ENCODE measurements around the gene ENDOD1. TPM values are rescaled to one million over a fixed set of nuclear protein-coding genes. Genes with fewer than 3 reads are reported as not detected.

Gene ENDOD1
- total and polyA plus RNA-seq, 4 donors = 2.2 to 35.6 (median 5.9) TPM

GRCh38 chr11:95085117-95085816 is 4.4 kb upstream of the ENDOD1 start:
- H3K4me1 ChIP-seq (ENCODE audit: control insufficient read depth in 4 of 4, insufficient read depth in 4 of 4, low read length in 3 of 4) = peaks cover 2 to 13% (median 4%) of the 10 kb centered on the region in 4 donors
- no peak overlapping the region for H3K9ac ChIP-seq (ENCODE audit: low read depth in 1 of 2, low read length in 2 of 2)
- H3K36me3 ChIP-seq (ENCODE audit: control insufficient read depth in 4 of 4, insufficient read depth in 3 of 4, low read depth in 1 of 4, low read length in 3 of 4) = no peaks in the 10 kb centered on the region
- no peak for DNase-seq (ENCODE audit: low spot score)
- no peak overlapping the region for H3K27ac ChIP-seq (ENCODE audit: low read depth in 1 of 2, low read length in 2 of 2)
- H3K9me3 ChIP-seq (ENCODE audit: control insufficient read depth in 4 of 4, low read length in 3 of 4) = no peaks in the 10 kb centered on the region
- H3K4me3 ChIP-seq (ENCODE audit: low read depth in 1 of 3, low read length in 3 of 3) = no peak overlapping the region
- 88% methylated on average over 3 of the region's 3 CpGs for WGBS
- no peak for TF ChIP-seq EGR1 (IDR thresholded peaks at IDR 0.05; ENCODE audit: low read depth in 2 of 2)
- no peaks in the 10 kb centered on the region for H3K27me3 ChIP-seq (ENCODE audit: control insufficient read depth in 4 of 4, insufficient read depth in 4 of 4, low read length in 3 of 4)

GRCh38 chr11:95086151-95086550 is 3.5 kb upstream of the ENDOD1 start:
- Histone ChIP-seq H3K27ac (ENCODE audit: low read depth in 1 of 2, low read length in 2 of 2) (no peak overlapping the region), H3K4me1 (ENCODE audit: control insufficient read depth in 4 of 4, insufficient read depth in 4 of 4, low read length in 3 of 4) (peaks cover 2 to 18% (median 7%) of the 10 kb centered on the region in 4 donors), H3K36me3 (ENCODE audit: control insufficient read depth in 4 of 4, insufficient read depth in 3 of 4, low read depth in 1 of 4, low read length in 3 of 4) (no peaks in the 10 kb centered on the region), H3K27me3 (ENCODE audit: control insufficient read depth in 4 of 4, insufficient read depth in 4 of 4, low read length in 3 of 4) (no peaks in the 10 kb centered on the region), H3K4me3 (ENCODE audit: low read depth in 1 of 3, low read length in 3 of 3) (no peak overlapping the region), H3K9ac (ENCODE audit: low read depth in 1 of 2, low read length in 2 of 2) (no peak overlapping the region), H3K9me3 (ENCODE audit: control insufficient read depth in 4 of 4, low read length in 3 of 4) (no peaks in the 10 kb centered on the region)
- DNase-seq (ENCODE audit: low spot score) = no peak
- TF ChIP-seq EGR1 (IDR thresholded peaks at IDR 0.05; ENCODE audit: low read depth in 2 of 2) (no peak), GABPA (IDR thresholded peaks at IDR 0.05 in 1 of 2, conservative IDR thresholded peaks at IDR 0.05 in 1 of 2) (no peak)
- 95% methylated on average over 2 of the region's 2 CpGs for WGBS

- Histone ChIP-seq H3K9me3 (ENCODE audit: control insufficient read depth in 4 of 4, low read length in 3 of 4) (no peaks in the 10 kb centered on the region), H3K36me3 (ENCODE audit: control insufficient read depth in 4 of 4, insufficient read depth in 3 of 4, low read depth in 1 of 4, low read length in 3 of 4) (no peaks in the 10 kb centered on the region), H3K9ac (ENCODE audit: low read depth in 1 of 2, low read length in 2 of 2) (no peak overlapping the region), H3K27me3 (ENCODE audit: control insufficient read depth in 4 of 4, insufficient read depth in 4 of 4, low read length in 3 of 4) (no peaks in the 10 kb centered on the region), H3K4me3 (ENCODE audit: low read depth in 1 of 3, low read length in 3 of 3) (no peak overlapping the region), H3K4me1 (ENCODE audit: control insufficient read depth in 4 of 4, insufficient read depth in 4 of 4, low read length in 3 of 4) (peaks cover 2 to 18% (median 7%) of the 10 kb centered on the region in 4 donors), H3K27ac (ENCODE audit: low read depth in 1 of 2, low read length in 2 of 2) (no peak overlapping the region)
- TF ChIP-seq SP1 (IDR thresholded peaks at IDR 0.05) = no peak
- no peak for TF ChIP-seq FOXA2 (IDR thresholded peaks at IDR 0.05)
- TF ChIP-seq EGR1 (IDR thresholded peaks at IDR 0.05; ENCODE audit: low read depth in 2 of 2) = no peak
- TF ChIP-seq HNF4A (conservative IDR thresholded peaks at IDR 0.05) = no peak
- no peak for TF ChIP-seq RAD21 (IDR thresholded peaks at IDR 0.05)
- TF ChIP-seq TAF1 (conservative IDR thresholded peaks at IDR 0.05) = no peak
- no peak for TF ChIP-seq YY1 (IDR thresholded peaks at IDR 0.05)
- no peak for TF ChIP-seq ATF3 (IDR thresholded peaks at IDR 0.05)
- no peak for TF ChIP-seq CTCF (IDR thresholded peaks at IDR 0.05; ENCODE audit: low read depth, low read length, missing input control)
- no peak for TF ChIP-seq REST (IDR thresholded peaks at IDR 0.05)
- no peak for TF ChIP-seq HNF4G (IDR thresholded peaks at IDR 0.05)
- TF ChIP-seq JUND (IDR thresholded peaks at IDR 0.05) = no peak
- no peak for TF ChIP-seq NR2F2 (IDR thresholded peaks at IDR 0.05)
- no peak for TF ChIP-seq RXRA (IDR thresholded peaks at IDR 0.05)
- no peak for TF ChIP-seq FOXA1 (IDR thresholded peaks at IDR 0.05)
- DNase-seq (ENCODE audit: low spot score) = no peak
- 97% methylated on average over 1 of the region's 1 CpG for WGBS
Measured at GRCh38 chr11:95086836-95087570, 2.6 kb upstream of the ENDOD1 start.

Measured in liver (tissue), 9 donors.